Activated naive CD8-positive, alpha-beta T cell treated with anti-CD3 and anti-CD28 coated beads for 36 hours (primary cell): ENCODE results near the gene GSTO1. TPM values are rescaled to one million over a fixed set of nuclear protein-coding genes. Genes with fewer than 3 reads are reported as not detected.

Source experiments
- DNase-seq: peaks from one replicate; pipeline ENCODE4 v3.0.0; 2021
- H3K27ac Mint-ChIP-seq: one replicate; pipeline ENCODE4 v1.8.0; 2022; ENCODE audit warnings: mild to moderate bottlenecking, moderate library complexity, mixed read lengths
- H3K27me3 Mint-ChIP-seq: one replicate; pipeline ENCODE4 v1.8.0; 2022; ENCODE audit warnings: mild to moderate bottlenecking, mixed read lengths
- H3K36me3 Mint-ChIP-seq: one replicate; pipeline ENCODE4 v1.8.0; 2021; ENCODE audit warnings: mild to moderate bottlenecking, mixed read lengths
- H3K4me1 Mint-ChIP-seq: one replicate; pipeline ENCODE4 v1.8.0; 2021; ENCODE audit warnings: mixed read lengths
- H3K4me3 Mint-ChIP-seq: one replicate; pipeline ENCODE4 v1.8.0; 2022; ENCODE audit warnings: mild to moderate bottlenecking, moderate library complexity, mixed read lengths
- H3K9me3 Mint-ChIP-seq: one replicate; pipeline ENCODE4 v1.8.0; 2022; ENCODE audit warnings: mixed read lengths
- total RNA-seq, 2 experiments: library from RNA; stranded (reverse); gene quantifications; one replicate each; pipeline ENCODE4 v1.2.3, GENCODE V29; 2021

Gene GSTO1
- total RNA-seq, 2 experiments from 2014 or later, result 148 to 153 TPM

GRCh38 chr10:104259456-104259855 lies 4.8 kb downstream of the GSTO1 start:
- H3K4me1 Mint-ChIP-seq, result peaks cover 69% of the 10 kb centered on the region
- no peak for DNase-seq
- peaks cover 63% of the 10 kb centered on the region for H3K36me3 Mint-ChIP-seq
- no peaks in the 10 kb centered on the region for H3K27me3 Mint-ChIP-seq
- H3K27ac Mint-ChIP-seq, result peak overlapping the region; percentile 14
- no peak overlapping the region for H3K4me3 Mint-ChIP-seq
- H3K9me3 Mint-ChIP-seq, result no peaks in the 10 kb centered on the region

DNA sequence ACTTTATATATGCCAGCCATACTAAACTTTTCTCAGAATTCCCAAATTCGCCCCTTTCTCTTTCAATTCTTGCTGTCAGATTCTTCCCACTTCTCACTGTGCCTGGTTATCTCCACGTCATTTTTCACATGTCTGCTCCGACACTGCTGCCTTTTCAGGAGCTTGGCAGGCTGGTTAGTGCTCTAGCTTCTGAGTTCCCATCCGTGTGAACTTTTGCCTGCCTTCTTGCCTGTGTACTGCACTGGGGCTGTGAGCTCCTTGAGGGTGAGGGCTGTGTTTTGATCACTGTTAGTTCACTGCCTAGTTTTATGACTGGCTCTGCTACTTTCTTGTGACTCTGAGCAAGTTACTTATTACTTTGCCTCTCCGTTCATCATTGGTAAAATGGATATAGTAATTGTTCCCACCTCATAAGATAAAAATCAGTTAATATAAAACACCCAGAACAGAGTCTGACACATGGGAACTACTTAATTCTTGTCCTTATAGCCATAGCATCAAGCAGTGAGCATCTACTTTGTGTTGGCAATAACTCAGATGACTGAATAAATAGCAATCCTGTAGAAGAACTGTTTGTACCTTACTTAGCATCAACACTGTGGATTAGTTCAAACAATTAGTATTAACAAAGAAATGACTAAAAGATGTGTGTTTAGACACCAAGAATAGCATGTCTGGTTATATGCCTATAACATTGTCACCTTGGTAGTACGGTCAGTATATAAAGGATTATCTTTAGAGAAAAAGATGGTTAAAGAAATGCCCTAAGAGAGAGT lies 5.5 kb downstream of the GSTO1 start:
- Mint-ChIP-seq H3K4me1 (peaks cover 71% of the 10 kb centered on the region), H3K4me3 (peak overlapping the region; percentile 69), H3K36me3 (peaks cover 64% of the 10 kb centered on the region), H3K27ac (peak overlapping the region; percentile 92), H3K9me3 (no peaks in the 10 kb centered on the region), H3K27me3 (no peaks in the 10 kb centered on the region)
- no peak for DNase-seq

DNA sequence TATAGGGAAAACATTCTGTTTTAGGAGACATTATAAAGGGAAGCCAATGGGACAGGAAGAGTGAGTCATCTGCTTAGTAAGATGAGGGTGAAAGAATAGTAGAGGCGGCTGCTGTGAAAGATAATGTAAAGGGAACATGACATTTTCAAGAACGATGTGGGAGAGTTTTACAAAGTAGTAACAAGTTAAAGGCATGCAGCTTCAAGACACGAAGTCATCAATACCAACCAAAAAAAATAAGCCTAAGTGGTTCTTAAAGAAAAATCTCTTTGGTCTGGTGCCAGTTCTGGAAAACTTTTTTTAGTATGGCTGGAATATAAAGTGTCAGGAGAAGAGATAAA lies 6.1 kb downstream of the GSTO1 start:
- no peaks in the 10 kb centered on the region for H3K9me3 Mint-ChIP-seq
- peaks cover 66% of the 10 kb centered on the region for H3K36me3 Mint-ChIP-seq
- no peak for DNase-seq
- H3K27me3 Mint-ChIP-seq, result no peaks in the 10 kb centered on the region
- H3K4me1 Mint-ChIP-seq, result peaks cover 76% of the 10 kb centered on the region
- H3K4me3 Mint-ChIP-seq, result peak overlapping the region; percentile 69
- H3K27ac Mint-ChIP-seq, result peak overlapping the region; percentile 92

DNA sequence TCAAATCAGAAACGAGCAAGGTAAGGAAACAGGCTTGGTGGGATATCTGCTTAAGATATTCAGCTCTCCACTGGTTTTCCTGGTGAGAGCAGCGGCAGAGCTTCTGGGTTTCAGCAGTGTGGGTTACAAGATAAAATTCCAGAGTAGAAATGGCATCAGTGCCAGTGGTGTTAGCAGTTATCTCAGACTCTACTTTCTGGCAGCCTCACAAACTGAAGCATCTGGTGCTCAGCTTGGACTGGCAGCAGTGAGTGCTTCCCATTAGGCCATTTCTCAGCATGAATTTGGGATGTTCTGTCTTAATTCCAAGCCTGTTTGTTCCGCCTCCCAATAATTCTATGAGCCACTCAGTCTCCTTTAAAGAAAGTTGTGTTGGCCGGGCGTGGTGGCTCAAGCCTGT lies 7.4 kb downstream of the GSTO1 start:
- no peak for DNase-seq
- Mint-ChIP-seq H3K4me3 (peak overlapping the region; percentile 4), H3K27ac (peak overlapping the region; percentile 92), H3K27me3 (no peaks in the 10 kb centered on the region), H3K9me3 (no peaks in the 10 kb centered on the region), H3K4me1 (peaks cover 76% of the 10 kb centered on the region), H3K36me3 (peaks cover 68% of the 10 kb centered on the region)

GRCh38 chr10:104264783-104265182 lies 10.1 kb downstream of the GSTO1 start:
- no peak for DNase-seq
- Mint-ChIP-seq H3K9me3 (no peaks in the 10 kb centered on the region), H3K27ac (no peak overlapping the region), H3K36me3 (peaks cover 67% of the 10 kb centered on the region), H3K4me1 (peaks cover 66% of the 10 kb centered on the region), H3K27me3 (no peaks in the 10 kb centered on the region), H3K4me3 (no peak overlapping the region)

- peak; percentile 30 for DNase-seq
- no peaks in the 10 kb centered on the region for H3K27me3 Mint-ChIP-seq
- no peaks in the 10 kb centered on the region for H3K9me3 Mint-ChIP-seq
- H3K4me1 Mint-ChIP-seq, result peaks cover 39% of the 10 kb centered on the region
- peak overlapping the region; percentile 97 for H3K27ac Mint-ChIP-seq
- H3K4me3 Mint-ChIP-seq, result peak overlapping the region; percentile 90
- H3K36me3 Mint-ChIP-seq, result peaks cover 42% of the 10 kb centered on the region
Measured at GRCh38 chr10:104267721-104268404, 13.2 kb downstream of the GSTO1 start.

DNA sequence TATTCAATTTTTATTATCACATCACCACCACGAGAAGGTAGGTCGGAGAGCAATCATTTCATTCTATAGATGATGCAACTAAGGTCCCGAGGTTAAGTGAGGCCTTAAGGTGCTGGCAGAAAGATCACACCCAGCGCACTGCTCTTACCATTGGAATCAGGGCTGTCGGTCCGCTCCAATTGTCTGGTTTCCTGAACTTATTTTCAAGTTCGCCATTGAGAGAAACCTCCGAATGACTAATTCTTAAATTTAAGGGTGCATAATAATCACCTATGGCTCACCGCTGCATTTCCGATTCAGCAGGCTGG lies 13.7 kb downstream of the GSTO1 start:
- Mint-ChIP-seq H3K4me1 (peaks cover 39% of the 10 kb centered on the region), H3K27me3 (no peaks in the 10 kb centered on the region), H3K36me3 (peaks cover 42% of the 10 kb centered on the region), H3K9me3 (no peaks in the 10 kb centered on the region), H3K4me3 (peak overlapping the region; percentile 90), H3K27ac (peak overlapping the region; percentile 97)
- DNase-seq, result no peak

DNA sequence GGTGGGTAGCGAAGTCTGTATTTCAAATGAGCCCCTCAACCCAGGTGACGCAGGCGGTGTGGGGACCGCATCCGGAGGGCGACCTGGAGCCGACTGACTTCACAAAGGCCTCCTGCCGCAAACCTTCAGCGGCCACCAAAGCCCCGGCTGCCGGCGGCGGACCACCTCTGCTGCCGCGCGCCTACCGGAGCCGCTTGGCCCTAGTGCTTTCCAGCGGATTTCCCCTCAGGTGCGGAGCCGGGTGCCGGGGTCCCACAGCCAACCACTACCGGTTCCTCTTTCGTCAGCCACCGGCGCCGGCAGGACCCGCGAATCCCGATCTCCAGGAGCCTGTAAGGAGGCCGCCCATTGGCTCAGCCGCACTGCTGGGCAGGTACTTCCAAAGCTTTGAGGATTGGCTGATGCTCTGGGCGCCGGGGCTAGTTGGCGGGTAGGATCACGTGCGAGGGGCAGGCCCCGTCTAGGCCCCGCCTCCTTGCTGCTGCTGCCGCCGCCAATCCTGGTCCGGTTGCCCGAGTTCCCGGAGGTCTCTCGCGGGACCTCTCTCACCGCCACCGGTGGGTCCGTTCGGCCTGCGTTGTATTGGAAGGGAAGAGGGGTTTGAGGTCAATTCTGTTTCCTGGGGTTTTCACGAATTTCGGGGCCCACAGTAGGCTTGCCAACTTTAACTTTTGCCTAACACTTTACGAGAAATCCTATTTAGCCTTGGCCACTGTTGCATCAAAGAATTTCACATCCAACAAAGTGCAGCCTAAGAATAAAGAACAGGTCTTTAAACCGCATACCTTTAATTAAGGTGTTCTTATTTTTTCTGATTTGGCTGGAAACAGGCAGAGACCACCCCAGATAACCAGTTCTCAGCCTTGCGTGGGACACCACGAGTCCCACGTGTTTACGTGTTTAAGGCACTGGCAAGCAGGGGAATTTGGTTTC lies 14.3 kb downstream of the GSTO1 start, which contains the start of gene GSTO2:
Gene GSTO2 (plus strand): TSS at position 472 of the 933 bp plus-strand sequence. CDS start 5,732 bp downstream, outside the sequence.
- peaks cover 38% of the 10 kb centered on the region for H3K36me3 Mint-ChIP-seq
- H3K4me3 Mint-ChIP-seq, result peak within 1 kb of the TSS; percentile 90
- peaks cover 35% of the 10 kb centered on the region for H3K4me1 Mint-ChIP-seq
- no peaks in the 10 kb centered on the region for H3K9me3 Mint-ChIP-seq
- peak; percentile 99 for DNase-seq
- H3K27ac Mint-ChIP-seq, result peak within 1 kb of the TSS; percentile 97
- no peaks in the 10 kb centered on the region for H3K27me3 Mint-ChIP-seq

GRCh38 chr10:104273286-104273685 lies 18.6 kb downstream of the GSTO1 start:
- peaks cover 9% of the 10 kb centered on the region for H3K4me1 Mint-ChIP-seq
- no peaks in the 10 kb centered on the region for H3K9me3 Mint-ChIP-seq
- peaks cover 5% of the 10 kb centered on the region for H3K36me3 Mint-ChIP-seq
- H3K27ac Mint-ChIP-seq, result no peak overlapping the region
- DNase-seq, result no peak
- no peak overlapping the region for H3K4me3 Mint-ChIP-seq
- H3K27me3 Mint-ChIP-seq, result peaks cover 19% of the 10 kb centered on the region

DNA sequence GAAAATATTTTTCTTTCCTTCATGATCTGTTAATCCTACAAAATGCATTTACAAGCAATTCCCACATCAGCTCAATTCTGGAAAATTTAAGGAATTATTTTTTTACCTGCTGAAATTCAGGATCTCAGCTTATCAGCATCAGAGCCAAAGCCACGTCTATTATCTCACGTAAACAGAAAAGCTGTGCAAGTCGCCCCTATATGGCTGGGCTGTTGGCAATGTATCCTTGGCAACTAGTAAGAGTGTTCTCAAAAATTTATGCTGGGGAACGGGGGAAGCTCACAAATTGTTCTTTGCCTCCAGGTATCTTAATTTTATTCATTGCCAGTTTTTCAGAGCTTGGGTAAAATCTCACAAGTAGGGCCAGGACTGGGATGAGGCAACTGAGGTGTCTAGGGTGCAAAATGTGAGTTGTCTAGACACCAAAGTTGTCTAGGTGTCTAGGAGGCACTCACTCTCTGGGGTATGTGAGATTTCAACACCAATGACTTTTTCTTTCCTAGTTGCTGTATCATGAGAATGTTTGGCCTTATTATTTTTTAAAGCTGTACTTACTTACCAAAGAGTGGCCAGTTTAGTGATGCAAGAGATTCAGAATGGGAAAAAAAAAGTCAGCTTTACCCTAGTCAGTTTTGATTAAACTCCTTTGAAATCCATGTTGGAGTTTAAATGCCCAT lies 19.3 kb downstream of the GSTO1 start:
- Mint-ChIP-seq H3K27me3 (peaks cover 19% of the 10 kb centered on the region), H3K4me3 (no peak overlapping the region), H3K4me1 (peaks cover 9% of the 10 kb centered on the region), H3K36me3 (no peaks in the 10 kb centered on the region), H3K9me3 (no peaks in the 10 kb centered on the region), H3K27ac (no peak overlapping the region)
- no peak for DNase-seq

DNA sequence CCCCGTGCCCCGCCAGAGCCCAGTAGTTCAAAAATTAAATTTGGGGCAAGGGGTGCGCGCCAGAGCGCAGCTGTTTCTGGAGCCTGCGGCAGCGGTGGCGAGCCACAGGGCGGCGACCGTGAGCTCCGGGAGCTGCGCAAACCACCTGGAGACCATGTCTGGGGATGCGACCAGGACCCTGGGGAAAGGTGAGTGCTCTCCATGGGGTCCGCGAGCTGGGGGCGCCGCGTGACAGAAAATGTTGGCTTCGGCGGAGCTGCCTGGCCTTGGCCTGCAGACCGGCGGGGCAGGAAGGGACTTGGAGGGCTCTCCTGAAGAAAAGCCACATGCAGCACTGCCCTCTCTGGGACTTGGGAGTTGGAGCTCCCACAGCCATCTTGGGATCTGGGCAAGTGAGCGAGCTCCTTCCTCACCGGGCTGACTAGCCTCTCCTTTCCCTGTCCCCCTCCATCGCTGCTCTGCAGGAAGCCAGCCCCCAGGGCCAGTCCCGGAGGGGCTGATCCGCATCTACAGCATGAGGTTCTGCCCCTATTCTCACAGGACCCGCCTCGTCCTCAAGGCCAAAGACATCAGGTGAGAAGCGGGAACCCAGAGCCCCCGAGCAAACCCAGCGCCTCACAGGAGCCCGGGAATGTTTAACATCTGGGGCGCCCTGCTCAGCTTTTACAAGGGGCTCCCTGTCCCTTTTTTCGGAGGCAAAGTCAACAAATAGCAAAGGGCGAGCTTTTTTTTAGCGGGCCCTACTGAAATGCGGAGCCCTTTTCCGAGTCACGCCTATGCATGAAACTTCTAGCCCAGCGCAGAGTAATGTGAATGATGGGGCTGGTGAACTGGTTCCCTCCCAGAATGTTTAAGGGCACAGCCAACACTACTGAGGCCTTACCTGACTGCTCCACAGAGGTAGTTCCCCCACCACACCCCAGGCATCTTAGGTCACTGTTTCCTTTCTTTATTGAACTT lies 20.4 kb downstream of the GSTO1 start:
- no peak overlapping the region for H3K27ac Mint-ChIP-seq
- DNase-seq, result peak; percentile 57
- H3K27me3 Mint-ChIP-seq, result peaks cover 19% of the 10 kb centered on the region
- no peaks in the 10 kb centered on the region for H3K36me3 Mint-ChIP-seq
- no peaks in the 10 kb centered on the region for H3K9me3 Mint-ChIP-seq
- H3K4me1 Mint-ChIP-seq, result peaks cover 6% of the 10 kb centered on the region
- H3K4me3 Mint-ChIP-seq, result peak overlapping the region; percentile 67

- Mint-ChIP-seq H3K27me3 (peaks cover 19% of the 10 kb centered on the region), H3K9me3 (no peaks in the 10 kb centered on the region), H3K27ac (no peak overlapping the region), H3K4me1 (peaks cover 6% of the 10 kb centered on the region), H3K36me3 (peaks cover 2% of the 10 kb centered on the region), H3K4me3 (no peak overlapping the region)
- no peak for DNase-seq
Measured at GRCh38 chr10:104276192-104276591, 21.5 kb downstream of the GSTO1 start.

DNA sequence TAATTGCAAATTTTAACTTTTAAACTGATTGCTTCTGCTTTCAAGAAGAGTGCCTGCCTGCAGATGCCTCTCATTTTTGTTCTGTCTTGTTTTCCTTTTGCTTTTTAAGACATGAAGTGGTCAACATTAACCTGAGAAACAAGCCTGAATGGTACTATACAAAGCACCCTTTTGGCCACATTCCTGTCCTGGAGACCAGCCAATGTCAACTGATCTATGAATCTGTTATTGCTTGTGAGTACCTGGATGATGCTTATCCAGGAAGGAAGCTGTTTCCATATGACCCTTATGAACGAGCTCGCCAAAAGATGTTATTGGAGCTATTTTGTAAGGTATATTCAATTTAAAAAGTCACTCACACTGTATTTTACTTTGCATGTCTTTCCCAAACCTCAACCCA lies 23.1 kb downstream of the GSTO1 start:
- H3K4me1 Mint-ChIP-seq, result peaks cover 6% of the 10 kb centered on the region
- DNase-seq, result no peak
- no peak overlapping the region for H3K4me3 Mint-ChIP-seq
- H3K9me3 Mint-ChIP-seq, result no peaks in the 10 kb centered on the region
- peaks cover 2% of the 10 kb centered on the region for H3K36me3 Mint-ChIP-seq
- H3K27me3 Mint-ChIP-seq, result peaks cover 19% of the 10 kb centered on the region
- H3K27ac Mint-ChIP-seq, result no peak overlapping the region
